ENCODE results near the gene COL15A1.

The COL15A1 gene

DNA sequence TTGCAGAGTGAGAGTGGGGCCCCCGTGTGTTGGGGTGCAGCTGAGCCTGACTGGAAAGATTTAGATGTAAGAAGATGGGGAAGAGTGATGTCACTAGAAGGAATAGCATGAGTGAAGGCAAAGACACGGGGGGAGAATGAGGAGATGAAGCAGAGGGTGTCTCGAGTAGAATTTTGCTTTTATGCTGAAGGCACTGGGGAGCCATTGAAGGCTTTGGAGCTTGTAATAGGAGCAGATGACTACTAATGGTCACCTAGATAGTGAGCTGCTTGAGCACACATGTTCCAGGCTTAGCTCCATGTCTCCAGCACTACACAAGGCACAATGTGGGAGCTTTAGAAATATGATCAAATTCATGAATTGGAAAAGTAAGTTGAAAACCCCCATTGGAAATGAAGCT is 32.1 kb downstream of the COL15A1 start:
- DNase-seq (ENCODE audit: low read depth in 2 of 2): no peak
- TF ChIP-seq, protein P1, sequence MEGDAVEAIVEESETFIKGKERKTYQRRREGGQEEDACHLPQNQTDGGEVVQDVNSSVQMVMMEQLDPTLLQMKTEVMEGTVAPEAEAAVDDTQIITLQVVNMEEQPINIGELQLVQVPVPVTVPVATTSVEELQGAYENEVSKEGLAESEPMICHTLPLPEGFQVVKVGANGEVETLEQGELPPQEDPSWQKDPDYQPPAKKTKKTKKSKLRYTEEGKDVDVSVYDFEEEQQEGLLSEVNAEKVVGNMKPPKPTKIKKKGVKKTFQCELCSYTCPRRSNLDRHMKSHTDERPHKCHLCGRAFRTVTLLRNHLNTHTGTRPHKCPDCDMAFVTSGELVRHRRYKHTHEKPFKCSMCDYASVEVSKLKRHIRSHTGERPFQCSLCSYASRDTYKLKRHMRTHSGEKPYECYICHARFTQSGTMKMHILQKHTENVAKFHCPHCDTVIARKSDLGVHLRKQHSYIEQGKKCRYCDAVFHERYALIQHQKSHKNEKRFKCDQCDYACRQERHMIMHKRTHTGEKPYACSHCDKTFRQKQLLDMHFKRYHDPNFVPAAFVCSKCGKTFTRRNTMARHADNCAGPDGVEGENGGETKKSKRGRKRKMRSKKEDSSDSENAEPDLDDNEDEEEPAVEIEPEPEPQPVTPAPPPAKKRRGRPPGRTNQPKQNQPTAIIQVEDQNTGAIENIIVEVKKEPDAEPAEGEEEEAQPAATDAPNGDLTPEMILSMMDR (IDR thresholded peaks at IDR 0.05; ENCODE audit: low read depth, low read length): no peak
- H3K4me3 ChIP-seq (replicated peaks in 1 of 2; ENCODE audit: low read depth in 2 of 2, low read length in 2 of 2): no peak overlapping the region

DNA sequence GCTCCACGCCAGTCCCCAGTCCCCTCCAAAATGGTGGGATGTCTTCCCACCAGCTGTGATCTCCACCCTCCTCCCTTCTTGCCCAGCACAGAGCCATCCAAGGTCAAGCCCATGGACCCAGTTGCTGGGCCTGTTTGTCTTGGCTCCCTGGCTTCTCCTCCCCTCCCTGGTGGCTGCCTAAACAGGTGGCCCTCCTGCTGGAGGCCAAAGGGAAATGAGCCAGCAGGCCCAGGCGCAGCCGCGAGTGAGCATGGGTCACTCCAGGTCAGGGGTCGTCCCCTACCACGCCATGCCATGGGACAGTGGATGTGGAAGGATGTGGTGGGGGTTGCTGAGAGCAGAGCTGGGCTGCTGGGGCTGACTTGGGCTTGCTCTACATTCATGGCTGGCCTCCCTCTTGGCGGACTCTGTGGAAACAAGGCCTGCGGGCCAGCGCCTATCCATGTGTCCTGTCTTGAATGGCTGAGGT is 33.6 kb downstream of the COL15A1 start:
- TF ChIP-seq, protein P1 (IDR thresholded peaks at IDR 0.05; ENCODE audit: low read depth, low read length): no peak
- no peak for DNase-seq (ENCODE audit: low read depth in 2 of 2)

DNA sequence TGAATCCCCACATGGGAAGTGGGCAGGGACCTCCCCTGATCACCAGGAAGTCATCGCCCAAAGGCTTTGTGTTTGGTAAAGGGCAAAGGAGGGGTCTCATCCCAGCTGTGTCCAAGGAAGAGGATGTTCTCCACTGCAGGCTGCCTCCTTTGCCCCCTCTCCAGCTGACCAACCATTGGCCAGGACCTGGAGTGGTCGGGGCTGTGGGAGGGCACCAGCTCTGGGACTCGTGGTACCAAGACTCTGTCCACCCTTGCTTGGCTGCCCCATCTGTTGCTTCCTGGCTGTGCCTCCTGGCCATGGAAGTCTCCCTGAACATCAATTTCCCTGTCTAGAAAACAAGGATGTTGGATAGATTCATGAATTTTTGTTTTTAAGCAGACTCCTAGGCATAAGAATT is 34.1 kb downstream of the COL15A1 start:
- DNase-seq (ENCODE audit: low read depth in 2 of 2): no peak
- TF ChIP-seq, protein P1 (IDR thresholded peaks at IDR 0.05; ENCODE audit: low read depth, low read length): no peak

More for the DNA sequence above, 33.6 kb downstream of the COL15A1 start:
- no peak overlapping the region for H3K4me3 ChIP-seq (replicated peaks in 1 of 2; ENCODE audit: low read depth in 2 of 2, low read length in 2 of 2)

DNA sequence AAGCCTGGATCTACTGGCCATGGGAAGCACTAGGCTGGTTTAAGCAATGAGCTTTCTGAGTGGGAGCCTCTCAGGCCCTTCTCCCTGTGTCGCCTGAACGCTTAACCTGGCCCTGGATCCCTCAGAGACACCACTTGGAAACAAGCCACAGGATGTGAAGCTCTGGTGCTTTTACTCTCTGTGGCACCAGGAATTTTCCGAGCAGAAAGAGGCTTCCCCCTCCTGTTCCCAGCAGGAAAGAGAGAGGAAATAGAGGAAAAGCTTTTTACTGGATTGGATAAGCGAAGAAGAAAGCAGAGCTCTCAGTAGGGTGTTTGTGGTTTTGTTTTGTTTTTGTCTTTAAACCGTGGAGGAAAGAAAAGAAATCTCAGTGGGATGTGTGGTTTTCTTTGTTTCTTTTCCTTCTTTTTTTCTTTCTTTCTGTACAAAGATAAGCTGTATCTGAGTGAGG is 34.5 kb downstream of the COL15A1 start:
- peak in 1 of 2 donors; percentile 10 for DNase-seq (ENCODE audit: low read depth in 2 of 2)
- TF ChIP-seq, protein P1 (IDR thresholded peaks at IDR 0.05; ENCODE audit: low read depth, low read length): no peak

More for the DNA sequence above, 34.1 kb downstream of the COL15A1 start:
- H3K4me3 ChIP-seq (replicated peaks in 1 of 2; ENCODE audit: low read depth in 2 of 2, low read length in 2 of 2): no peak overlapping the region

DNA sequence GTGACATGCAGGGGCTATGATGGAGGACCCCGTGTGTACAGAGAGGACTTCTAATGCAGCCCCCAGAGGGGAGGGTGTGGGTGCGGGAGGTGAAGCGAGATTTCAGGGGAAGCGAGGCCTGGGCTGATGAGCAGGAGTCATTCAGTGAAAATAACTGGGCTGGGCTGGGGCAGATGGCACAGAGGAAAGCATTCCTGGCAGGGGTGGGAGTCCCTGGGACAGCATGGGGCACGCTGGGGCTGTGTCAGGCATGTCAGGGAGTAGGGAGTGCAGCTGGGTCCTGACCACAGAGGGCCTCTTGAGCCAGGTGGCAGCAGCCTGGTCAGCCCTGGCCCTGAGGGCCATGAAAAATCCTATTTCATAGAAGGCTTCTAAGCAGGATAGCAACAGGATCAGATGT is 36.6 kb downstream of the COL15A1 start:
- TF ChIP-seq, protein P1 (IDR thresholded peaks at IDR 0.05; ENCODE audit: low read depth, low read length): no peak
- DNase-seq (ENCODE audit: low read depth in 2 of 2): no peak
- no peak overlapping the region for H3K4me3 ChIP-seq (replicated peaks in 1 of 2; ENCODE audit: low read depth in 2 of 2, low read length in 2 of 2)

More for the DNA sequence above, 34.5 kb downstream of the COL15A1 start:
- no peak overlapping the region for H3K4me3 ChIP-seq (replicated peaks in 1 of 2; ENCODE audit: low read depth in 2 of 2, low read length in 2 of 2)

DNA sequence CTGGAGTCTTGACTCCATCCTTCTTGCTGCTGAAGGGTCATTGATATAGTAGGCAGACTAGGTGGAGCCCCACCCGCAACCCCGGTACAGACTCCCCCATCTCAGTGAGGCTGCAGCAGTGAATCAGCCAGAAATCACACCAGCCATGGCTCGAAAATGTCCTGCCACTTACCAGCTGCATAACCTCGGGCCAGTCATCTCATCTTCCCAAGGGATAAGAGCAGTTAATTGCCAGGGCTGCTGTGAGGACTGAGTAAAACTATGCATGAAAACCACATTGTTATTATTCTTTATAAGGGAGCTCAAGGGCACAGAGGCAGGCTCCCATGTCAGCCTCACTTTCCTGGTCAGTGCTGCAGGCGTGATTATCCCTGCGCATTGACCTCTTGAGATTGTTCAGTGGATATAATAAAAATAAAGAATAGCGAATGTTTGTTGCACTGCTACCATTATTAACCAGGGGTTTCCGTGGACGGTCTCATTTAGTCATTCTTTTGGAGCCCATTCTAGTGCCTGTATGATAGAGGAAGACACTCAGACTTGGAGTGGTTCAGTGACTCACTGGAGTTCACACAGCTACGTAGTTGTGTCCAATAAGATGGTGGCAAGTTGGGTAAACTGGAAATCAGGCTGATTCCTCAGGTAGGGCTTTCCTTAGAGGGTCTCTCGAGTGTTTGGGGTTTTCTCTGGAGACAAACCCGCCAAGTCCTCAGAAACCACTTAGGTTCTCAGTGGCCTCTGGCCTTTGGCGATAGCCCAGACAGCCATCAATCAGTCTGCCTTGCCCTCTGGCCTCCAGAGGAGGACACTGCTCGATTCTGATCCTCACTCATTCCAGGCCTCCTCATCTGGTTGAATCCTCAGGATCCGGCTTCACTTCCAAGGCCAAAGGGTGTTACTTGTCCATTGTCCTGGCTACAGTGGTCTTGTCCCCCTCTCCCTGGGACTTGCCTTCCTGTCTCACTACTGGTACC is 39.9 kb downstream of the COL15A1 start:
- peak; percentile 56 to 91 for DNase-seq (ENCODE audit: low read depth in 2 of 2)
- H3K4me3 ChIP-seq (replicated peaks in 1 of 2; ENCODE audit: low read depth in 2 of 2, low read length in 2 of 2): no peak overlapping the region
- TF ChIP-seq, protein P1 (IDR thresholded peaks at IDR 0.05; ENCODE audit: low read depth, low read length): no peak

All from cardiac fibroblast (primary cell).